SK-N-MC (cell line): ENCODE measurements around the gene TOX2.

Experiments
- EZH2 ChIP-seq: fragments of 200-600 bp; sonication (generic); IDR thresholded peaks from one replicate; pipeline ENCODE4 v1.6.1; 2017; ENCODE audit warnings: antibody characterized with exemption
- POLR2AphosphoS5 ChIP-seq: IDR thresholded peaks from 2 replicates; pipeline ENCODE4 v1.6.1; 2012; ENCODE audit warnings: mild to moderate bottlenecking, low read depth, low read length, borderline replicate concordance

DNA sequence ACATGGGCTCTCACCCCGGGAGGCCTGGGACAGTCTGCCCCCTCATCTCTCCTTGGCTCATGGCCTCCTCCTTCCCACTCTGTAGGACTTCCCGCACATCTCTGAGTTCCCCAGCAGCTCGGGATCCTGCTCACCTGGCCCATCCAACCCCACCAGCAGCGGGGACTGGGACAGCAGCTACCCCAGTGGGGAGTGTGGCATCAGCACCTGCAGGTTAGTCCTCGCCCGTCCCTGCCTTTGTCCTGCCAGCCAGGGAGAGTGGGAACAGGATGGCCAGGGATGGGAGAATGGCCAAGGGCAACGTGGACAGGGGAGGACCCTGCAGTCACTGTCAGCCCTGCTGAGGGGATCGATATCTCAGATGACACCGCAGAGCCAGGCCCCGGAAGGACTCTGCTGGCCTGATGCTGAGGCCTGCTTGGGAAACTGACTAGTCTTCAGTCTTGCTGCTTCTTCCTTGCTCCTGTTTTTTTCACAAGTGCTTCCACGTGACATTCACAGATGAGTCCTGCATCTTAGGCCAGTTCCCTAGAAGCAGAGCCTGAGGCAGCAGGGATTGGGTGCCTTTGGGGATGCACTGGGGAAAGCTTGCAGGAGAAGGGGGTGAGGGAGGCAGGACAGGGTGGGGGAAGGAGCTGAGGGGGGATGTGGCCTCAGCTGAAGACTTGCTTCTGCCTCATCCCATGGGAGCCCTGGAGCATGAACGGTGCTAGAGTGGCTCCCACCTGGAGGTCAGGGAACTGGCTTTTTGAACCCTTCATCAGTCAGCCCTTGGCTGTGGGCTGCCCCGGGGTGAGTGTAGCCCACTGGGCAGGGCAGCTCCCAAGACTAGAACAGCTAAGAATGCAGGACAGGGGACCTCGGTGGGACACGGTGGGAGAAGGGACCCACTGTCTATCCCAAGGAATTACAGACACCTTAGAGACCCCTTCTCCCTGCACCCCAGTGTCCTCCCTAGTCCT, 152.3 kb downstream of the TOX2 start:
- TF ChIP-seq EZH2 (no peak), POLR2AphosphoS5 (no peak)
